RKO (cell line): ENCODE measurements around the gene ACTG2.
A peak's percentile ranks its signal among the peaks of the same experiment; 100 is the strongest.
"Not testable (repeated sequence)": the region's sequence is repeated elsewhere in the genome, so short reads cannot be mapped to it uniquely, and the experiment has no call there.

Experiments
- DNase-seq: peaks from one replicate; pipeline ENCODE4 v3.0.0-alpha.2; 2016; ENCODE audit warnings: low spot score

ACTG2 gene

DNA sequence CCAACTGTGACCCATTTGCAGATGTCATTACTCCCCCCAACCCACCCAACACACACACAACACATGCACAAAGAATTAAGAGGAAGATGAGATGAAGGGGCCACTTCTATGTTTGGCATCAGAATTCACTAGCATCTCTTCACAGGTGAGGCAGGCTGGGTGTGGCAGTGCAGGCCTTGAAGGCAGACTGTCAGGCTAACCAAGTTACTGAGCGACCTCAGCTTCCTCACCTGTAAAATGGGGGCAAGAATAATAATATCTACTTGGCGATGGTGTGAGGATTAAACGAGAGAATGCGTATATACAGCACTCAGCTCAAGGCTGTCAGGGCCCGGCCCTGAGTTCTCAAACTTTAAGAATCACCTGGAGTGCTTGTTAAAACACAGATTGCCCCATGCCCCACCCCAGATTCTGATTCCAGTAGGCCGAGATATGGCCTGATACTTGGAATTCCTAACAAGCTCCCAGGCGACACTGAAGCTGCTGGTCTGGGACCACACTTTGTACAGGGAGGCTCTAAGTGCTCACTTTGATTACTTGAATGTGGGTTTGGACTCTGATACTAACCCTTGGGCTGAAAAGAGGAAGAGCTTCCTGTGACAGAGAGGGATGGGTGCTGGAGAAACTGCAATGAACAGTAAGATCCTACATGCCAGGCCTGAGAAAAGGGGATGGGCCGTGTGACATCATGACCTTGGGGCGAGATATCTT, 1.1 kb downstream of the ACTG2 start:
- DNase-seq = no peak

DNA sequence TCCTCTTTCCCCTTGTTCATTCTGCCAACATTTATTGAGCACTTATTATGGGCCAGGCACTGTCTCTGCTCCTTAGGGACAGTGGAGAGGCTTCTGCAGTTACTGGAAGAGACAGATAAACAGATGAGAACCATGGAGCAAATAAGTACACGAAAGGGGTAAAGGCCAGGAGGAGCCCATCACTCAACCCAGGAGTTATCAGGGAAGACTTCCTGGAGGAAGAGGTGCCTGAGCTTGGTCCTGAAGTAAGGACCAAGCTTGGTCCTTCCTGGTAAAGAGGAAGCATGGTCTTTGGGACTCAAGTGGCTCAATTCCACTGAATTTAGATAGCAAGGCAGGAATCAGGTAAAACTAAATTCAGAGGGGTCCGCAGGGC, 1.7 kb downstream of the ACTG2 start:
- no peak for DNase-seq

DNA sequence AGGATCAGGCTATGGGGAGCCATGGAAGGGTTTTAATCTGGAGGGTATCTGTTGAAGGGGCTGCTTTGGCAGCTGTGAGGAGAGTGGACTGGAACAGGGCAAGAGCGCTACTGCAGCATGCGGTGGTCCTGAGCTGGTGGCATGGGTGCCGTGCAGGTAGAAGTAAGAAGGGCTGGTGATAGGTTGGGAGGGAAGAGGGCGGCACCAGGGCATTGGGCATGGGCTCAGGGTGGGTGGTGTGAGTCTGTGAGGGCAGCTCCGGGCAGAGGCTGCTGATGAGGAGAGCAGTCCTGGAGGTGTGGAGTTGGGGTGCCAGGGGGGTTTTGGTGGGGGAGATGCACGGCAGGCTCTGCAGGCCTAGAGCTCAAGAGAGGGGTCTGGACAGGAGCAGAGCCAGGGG, 2.1 kb downstream of the ACTG2 start:
- DNase-seq = no peak

GRCh38 chr2:73895473-73895872, 2.7 kb downstream of the ACTG2 start:
- no peak for DNase-seq

- no peak for DNase-seq
Observed at GRCh38 chr2:73896362-73897239, 3.8 kb downstream of the ACTG2 start.

DNA sequence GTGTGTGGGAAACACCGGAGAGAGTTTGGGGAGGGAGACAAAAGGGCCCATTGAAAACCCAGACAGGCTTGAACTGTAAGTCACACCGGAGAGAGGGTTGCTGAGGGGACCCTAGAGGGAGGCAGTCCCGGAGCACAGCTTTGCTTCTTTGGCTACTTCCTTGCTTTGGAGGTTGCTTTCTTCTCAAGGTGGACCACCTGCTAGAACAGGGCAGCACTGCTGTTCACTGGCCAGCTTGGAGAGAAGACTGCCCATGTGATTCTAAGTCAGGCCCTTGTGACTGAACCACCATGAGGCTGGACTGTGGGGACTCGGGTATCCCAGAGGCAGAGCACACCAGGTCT, 4.4 kb downstream of the ACTG2 start:
- DNase-seq = no peak

- DNase-seq = no peak
Observed at GRCh38 chr2:73897934-73898333, 5.1 kb downstream of the ACTG2 start.

GRCh38 chr2:73899801-73900336, 7.1 kb downstream of the ACTG2 start:
- no peak for DNase-seq

- DNase-seq = no peak
Observed at GRCh38 chr2:73901143-73901542, 8.3 kb downstream of the ACTG2 start.

GRCh38 chr2:73902284-73902683, 9.5 kb downstream of the ACTG2 start:
- no peak for DNase-seq

GRCh38 chr2:73903313-73903712, 10.5 kb downstream of the ACTG2 start:
- DNase-seq = no peak

GRCh38 chr2:73903949-73904613, 11.3 kb downstream of the ACTG2 start:
- DNase-seq = not testable (repeated sequence)

- no peak for DNase-seq
Observed at GRCh38 chr2:73904952-73905351, 12.1 kb downstream of the ACTG2 start.

DNA sequence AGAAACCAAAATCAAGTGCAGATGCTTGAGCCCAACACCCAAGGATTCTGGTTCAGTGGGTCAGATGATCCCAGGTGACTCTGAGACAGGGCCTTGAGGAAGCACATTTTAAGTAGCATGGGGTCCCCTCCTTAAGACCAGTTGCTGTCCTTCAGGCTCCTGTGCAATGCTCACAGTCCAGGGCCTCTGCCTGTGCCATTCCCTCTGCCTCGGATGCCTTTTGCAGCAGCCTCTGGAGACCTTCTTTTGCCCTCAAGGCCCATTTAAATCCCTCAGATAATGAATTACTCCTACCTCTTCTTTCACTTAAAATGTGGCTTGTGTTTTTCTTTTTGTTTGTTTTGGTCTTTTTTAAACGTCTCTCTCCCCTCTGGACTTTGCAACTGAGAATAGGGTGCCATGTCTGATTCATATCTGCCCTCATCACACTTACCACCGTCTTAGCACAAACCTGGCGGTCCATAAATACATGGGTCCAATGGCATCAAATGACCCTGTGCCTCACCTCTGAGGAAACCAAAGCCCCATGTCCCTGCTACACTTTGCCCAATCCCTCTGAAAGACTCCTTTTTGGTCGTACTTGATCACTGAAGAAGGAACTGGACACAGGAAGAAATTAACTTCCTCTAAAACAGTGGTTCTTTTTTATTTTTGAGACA, 14.2 kb downstream of the ACTG2 start:
- DNase-seq = no peak

DNA sequence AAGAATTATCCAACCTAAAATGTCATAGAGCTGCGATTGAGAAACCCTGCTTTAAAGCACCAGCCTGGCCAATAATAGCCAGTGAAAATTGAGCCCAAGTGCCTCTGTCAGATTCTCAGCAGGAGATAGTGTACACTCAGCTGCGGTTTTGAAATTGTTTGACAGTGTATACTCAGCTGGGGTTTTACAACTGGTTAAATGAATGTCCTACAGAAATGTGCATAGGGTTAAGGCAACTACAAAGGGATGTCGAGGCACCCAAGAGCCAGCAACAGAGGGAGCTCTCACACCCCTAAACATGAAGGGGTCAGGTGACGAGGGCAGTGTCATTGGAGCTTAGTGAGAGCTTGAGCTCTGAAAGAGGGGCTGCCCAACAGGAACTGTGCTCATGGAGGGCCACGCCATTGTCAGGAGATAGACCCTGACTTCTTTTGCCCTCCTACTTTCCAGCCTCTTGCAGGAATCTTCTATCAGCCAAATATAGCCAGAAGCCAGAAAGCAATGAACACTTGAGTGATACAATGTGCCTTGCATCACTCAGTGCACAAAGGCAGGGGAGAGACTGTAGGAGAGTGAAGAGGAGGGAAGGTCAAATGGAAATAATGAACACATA, 15.1 kb downstream of the ACTG2 start:
- peak; percentile 31 for DNase-seq

DNA sequence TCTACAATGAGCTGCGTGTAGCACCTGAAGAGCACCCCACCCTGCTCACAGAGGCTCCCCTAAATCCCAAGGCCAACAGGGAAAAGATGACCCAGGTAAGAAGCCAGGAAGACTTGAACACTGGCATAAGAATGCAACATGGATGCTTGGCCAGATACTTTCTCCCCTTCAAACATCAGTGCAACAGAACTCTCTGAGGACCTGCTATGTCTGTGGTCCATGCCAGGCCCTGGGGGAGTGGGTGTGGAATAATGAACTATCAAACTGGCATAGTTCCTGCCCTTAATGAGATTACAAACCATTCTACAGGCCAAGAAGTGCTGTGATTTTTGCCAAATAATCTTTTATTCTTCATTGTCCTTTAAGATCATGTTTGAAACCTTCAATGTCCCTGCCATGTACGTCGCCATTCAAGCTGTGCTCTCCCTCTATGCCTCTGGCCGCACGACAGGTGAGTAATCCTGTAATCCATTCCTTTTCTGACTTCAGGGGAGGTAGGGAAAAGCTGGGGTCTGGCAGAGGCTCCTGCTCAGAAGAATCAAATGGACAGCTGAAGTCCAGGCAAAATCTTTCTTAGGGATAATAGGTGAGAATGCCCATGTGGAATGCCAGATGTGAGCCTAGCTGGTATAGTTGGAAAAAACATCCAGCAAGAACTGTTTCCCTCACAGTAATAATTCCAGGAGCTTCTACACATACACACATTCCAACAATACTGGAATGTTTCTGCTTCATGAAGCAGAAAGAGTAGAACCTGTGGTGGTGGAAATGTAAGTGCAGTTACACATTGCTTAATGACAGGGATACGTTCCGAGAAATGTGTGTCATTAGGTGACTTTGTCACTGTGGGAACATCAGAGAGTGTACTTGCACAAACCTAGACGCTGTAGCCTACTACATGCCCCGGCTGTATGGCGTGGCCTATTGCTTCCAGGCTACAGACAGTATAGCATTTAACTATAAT, 16.2 kb downstream of the ACTG2 start:
- no peak for DNase-seq

GRCh38 chr2:73910873-73911547, 18.2 kb downstream of the ACTG2 start:
- DNase-seq = no peak

GRCh38 chr2:73911548-73912208, 18.9 kb downstream of the ACTG2 start:
- DNase-seq = no peak

- DNase-seq = no peak
Observed at GRCh38 chr2:73913414-73914054, 20.7 kb downstream of the ACTG2 start.
